Body of pancreas (tissue), 4 donors: ENCODE data around the gene NUCB2.

Source experiments
- CTCF ChIP-seq, 7 experiments: fragments of 450-650 bp in 4 of 7; fragments of 200-600 bp in 3 of 7; sonication (generic) in 3 of 7; IDR thresholded peaks; one replicate each; pipeline ENCODE4 v1.5.1; 2016 to 2019; ENCODE audit warnings: antibody characterized with exemption in 7 of 7
- POLR2A ChIP-seq, 3 donors: fragments of 450-650 bp; IDR thresholded peaks; one replicate each; pipeline ENCODE4 v1.6.1; 2016; ENCODE audit warnings: antibody characterized with exemption in 3 of 3, mild to moderate bottlenecking in 2 of 3

DNA sequence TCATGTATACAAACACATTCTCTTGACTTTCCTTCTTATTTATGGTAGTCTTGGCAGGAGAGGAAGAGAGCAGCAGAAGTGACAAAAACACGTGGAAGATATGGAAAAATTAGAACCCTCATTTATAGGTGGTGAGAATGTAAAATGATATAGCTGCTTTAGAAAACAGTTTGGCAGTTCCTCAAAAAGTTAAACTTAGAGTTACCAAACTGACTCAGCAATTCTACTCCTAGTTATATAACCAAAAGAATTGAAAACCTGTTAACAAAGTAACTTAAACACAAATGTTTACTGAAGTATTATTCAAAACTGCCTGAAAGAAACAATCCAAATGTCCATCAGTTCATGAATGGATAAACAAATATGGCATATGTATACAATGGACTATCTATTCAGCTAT, 16.8 kb downstream of the NUCB2 start:
- TF ChIP-seq CTCF (IDR thresholded peaks at IDR 0.05) (no peak), POLR2A (IDR thresholded peaks at IDR 0.05) (no peak)
